H1 (cell line): ENCODE measurements around the gene HIVEP3. TPM values are rescaled to one million over a fixed set of nuclear protein-coding genes. Genes with fewer than 3 reads are reported as not detected.

Experiments used
- CBX8 ChIP-seq: fragments of 300-800, 300-1000 bp; sonication (generic); IDR thresholded peaks from 2 replicates; pipeline ENCODE4 v1.7.1; 2016; ENCODE audit warnings: low read depth, low read length, borderline replicate concordance
- CHD1 ChIP-seq: IDR thresholded peaks from 2 replicates; pipeline ENCODE4 v1.6.1; 2012; ENCODE audit warnings: low read depth, low read length, improper control_type of control experiment
- EZH2 ChIP-seq: fragments of 200-600 bp; sonication (generic); IDR thresholded peaks from 2 replicates; pipeline ENCODE4 v1.7.1; 2012; ENCODE audit warnings: low read depth, mild to moderate bottlenecking, moderate library complexity, low read length, inconsistent platforms; ENCODE audit not compliant: severe bottlenecking
- SP1 ChIP-seq: IDR thresholded peaks from 2 replicates; pipeline ENCODE4 v1.6.1; 2011; ENCODE audit warnings: low read depth, low read length
- TBP ChIP-seq: IDR thresholded peaks from 2 replicates; pipeline ENCODE4 v1.6.1; 2011; ENCODE audit warnings: low read depth, low read length, improper control_type of control experiment
- polyA plus RNA-seq, 7 experiments: library from polyadenylated mRNA; depleted of rRNA in 3 of 7; stranded (reverse) in 5 of 7; unstranded in 2 of 7; fragments of >200 nt in 5 of 7; fragments of 200-250 nt in 2 of 7; gene quantifications; 1 replicate in 5 of 7; 2 replicates in 1 of 7; 4 replicates in 1 of 7; pipeline versions ENCODE4 v1.2.1 to v1.2.3, GENCODE V29; 2011 to 2013; ENCODE audit warnings: missing spikeins in 2 of 7, mixed read lengths in 2 of 7
- total RNA-seq: library from RNA; stranded (reverse); fragmentation: NEBNext Ultra II Directional; extraction: Animal tissue kit (Norgen Biotek cat#: 25700); gene quantifications from 2 replicates; pipeline ENCODE4 v1.2.1, GENCODE V29; 2021
- TF ChIP-seq, protein P1 (sequence below): fragments of 300-600 bp; sonication (generic); IDR thresholded peaks from 2 replicates; pipeline ENCODE4 v1.7.1; 2012; ENCODE audit warnings: low read length, moderate library complexity, mild to moderate bottlenecking, inconsistent platforms; ENCODE audit not compliant: insufficient replicate concordance
- TF ChIP-seq, protein P2 (sequence below): IDR thresholded peaks from 2 replicates; pipeline ENCODE4 v1.6.1; 2011; ENCODE audit warnings: low read depth, mild to moderate bottlenecking, low read length; ENCODE audit not compliant: insufficient read depth

HIVEP3 gene
- total and polyA plus RNA-seq, 2 of the 8 experiments (the other 6 are each of a cell fraction or from before 2014, with no cell fraction given): 0.24 to 0.69 TPM

DNA sequence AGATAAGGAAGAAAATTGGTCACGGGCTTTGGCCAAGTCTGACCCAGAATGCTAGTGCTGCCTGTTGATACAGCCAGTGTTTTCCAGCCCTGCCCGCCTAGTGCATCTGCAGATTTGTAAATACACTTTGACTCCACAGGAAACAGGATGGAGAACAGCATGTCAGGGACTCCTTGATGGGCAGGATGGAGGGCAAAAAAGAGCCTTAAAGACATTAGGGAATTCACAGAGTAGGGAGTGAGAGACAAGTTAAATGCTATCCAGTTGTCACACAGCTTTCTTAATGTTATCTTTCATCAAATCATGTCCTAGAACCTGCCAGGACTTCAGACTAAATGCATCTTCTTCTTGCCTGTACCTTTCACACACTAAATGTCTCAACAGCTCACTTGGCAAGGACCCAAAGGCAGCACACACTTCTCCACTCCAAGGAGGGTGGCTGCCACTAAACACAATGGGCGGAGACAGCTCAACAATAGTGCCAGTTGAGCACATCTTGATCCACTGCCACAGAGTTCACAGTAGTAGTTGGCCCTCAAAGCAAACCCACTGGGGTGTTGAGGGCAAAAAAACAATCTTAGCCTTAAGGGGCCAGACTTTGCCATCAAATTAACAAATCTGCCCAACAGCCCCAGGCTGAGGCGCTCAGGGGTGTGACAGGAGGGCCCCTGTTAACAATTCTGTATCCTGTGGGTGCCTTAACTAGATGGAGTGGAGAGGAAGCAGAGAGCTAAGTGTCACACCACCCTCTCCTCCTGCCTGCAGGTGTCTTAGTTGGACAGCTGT is 2.7 kb downstream of the HIVEP3 start (continued):
- TF ChIP-seq, protein P1, sequence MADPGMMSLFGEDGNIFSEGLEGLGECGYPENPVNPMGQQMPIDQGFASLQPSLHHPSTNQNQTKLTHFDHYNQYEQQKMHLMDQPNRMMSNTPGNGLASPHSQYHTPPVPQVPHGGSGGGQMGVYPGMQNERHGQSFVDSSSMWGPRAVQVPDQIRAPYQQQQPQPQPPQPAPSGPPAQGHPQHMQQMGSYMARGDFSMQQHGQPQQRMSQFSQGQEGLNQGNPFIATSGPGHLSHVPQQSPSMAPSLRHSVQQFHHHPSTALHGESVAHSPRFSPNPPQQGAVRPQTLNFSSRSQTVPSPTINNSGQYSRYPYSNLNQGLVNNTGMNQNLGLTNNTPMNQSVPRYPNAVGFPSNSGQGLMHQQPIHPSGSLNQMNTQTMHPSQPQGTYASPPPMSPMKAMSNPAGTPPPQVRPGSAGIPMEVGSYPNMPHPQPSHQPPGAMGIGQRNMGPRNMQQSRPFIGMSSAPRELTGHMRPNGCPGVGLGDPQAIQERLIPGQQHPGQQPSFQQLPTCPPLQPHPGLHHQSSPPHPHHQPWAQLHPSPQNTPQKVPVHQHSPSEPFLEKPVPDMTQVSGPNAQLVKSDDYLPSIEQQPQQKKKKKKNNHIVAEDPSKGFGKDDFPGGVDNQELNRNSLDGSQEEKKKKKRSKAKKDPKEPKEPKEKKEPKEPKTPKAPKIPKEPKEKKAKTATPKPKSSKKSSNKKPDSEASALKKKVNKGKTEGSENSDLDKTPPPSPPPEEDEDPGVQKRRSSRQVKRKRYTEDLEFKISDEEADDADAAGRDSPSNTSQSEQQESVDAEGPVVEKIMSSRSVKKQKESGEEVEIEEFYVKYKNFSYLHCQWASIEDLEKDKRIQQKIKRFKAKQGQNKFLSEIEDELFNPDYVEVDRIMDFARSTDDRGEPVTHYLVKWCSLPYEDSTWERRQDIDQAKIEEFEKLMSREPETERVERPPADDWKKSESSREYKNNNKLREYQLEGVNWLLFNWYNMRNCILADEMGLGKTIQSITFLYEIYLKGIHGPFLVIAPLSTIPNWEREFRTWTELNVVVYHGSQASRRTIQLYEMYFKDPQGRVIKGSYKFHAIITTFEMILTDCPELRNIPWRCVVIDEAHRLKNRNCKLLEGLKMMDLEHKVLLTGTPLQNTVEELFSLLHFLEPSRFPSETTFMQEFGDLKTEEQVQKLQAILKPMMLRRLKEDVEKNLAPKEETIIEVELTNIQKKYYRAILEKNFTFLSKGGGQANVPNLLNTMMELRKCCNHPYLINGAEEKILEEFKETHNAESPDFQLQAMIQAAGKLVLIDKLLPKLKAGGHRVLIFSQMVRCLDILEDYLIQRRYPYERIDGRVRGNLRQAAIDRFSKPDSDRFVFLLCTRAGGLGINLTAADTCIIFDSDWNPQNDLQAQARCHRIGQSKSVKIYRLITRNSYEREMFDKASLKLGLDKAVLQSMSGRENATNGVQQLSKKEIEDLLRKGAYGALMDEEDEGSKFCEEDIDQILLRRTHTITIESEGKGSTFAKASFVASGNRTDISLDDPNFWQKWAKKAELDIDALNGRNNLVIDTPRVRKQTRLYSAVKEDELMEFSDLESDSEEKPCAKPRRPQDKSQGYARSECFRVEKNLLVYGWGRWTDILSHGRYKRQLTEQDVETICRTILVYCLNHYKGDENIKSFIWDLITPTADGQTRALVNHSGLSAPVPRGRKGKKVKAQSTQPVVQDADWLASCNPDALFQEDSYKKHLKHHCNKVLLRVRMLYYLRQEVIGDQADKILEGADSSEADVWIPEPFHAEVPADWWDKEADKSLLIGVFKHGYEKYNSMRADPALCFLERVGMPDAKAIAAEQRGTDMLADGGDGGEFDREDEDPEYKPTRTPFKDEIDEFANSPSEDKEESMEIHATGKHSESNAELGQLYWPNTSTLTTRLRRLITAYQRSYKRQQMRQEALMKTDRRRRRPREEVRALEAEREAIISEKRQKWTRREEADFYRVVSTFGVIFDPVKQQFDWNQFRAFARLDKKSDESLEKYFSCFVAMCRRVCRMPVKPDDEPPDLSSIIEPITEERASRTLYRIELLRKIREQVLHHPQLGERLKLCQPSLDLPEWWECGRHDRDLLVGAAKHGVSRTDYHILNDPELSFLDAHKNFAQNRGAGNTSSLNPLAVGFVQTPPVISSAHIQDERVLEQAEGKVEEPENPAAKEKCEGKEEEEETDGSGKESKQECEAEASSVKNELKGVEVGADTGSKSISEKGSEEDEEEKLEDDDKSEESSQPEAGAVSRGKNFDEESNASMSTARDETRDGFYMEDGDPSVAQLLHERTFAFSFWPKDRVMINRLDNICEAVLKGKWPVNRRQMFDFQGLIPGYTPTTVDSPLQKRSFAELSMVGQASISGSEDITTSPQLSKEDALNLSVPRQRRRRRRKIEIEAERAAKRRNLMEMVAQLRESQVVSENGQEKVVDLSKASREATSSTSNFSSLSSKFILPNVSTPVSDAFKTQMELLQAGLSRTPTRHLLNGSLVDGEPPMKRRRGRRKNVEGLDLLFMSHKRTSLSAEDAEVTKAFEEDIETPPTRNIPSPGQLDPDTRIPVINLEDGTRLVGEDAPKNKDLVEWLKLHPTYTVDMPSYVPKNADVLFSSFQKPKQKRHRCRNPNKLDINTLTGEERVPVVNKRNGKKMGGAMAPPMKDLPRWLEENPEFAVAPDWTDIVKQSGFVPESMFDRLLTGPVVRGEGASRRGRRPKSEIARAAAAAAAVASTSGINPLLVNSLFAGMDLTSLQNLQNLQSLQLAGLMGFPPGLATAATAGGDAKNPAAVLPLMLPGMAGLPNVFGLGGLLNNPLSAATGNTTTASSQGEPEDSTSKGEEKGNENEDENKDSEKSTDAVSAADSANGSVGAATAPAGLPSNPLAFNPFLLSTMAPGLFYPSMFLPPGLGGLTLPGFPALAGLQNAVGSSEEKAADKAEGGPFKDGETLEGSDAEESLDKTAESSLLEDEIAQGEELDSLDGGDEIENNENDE: no peak
- TF ChIP-seq SP1: no peak
- TF ChIP-seq, protein P2, sequence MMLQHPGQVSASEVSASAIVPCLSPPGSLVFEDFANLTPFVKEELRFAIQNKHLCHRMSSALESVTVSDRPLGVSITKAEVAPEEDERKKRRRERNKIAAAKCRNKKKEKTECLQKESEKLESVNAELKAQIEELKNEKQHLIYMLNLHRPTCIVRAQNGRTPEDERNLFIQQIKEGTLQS: no peak
- TF ChIP-seq TBP: no peak
- TF ChIP-seq EZH2: no peak
- no peak for TF ChIP-seq CHD1
- no peak for TF ChIP-seq CBX8
